Activated CD4-positive, alpha-beta T cell treated with anti-CD3 and anti-CD28 coated beads for 48 hours (primary cell): ENCODE measurements around the gene INSIG1.
A peak's percentile ranks its signal among the peaks of the same experiment; 100 is the strongest.

Source experiments
- DNase-seq: peaks from one replicate; pipeline ENCODE4 v3.0.0-alpha.2; 2020

INSIG1 gene

DNA sequence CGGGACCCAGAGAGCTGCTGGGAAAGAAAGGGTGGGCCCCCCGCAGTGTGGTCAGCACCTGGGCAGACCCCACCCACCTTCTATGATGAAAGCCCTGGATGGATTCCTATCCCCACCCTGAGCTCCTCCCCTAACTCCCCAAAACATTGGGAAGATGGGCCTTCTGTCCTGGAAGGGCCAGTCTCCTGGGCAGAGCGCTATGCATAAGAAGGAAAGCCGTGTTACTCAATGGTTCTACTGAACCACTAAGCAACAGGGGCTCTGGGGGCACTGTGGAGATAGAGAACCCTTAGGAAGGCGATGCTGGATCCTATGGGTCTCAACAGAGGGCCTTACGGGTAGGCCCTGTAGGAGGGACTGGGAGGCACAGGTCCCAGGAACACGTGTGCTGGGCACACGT lies 30.7 kb upstream of the INSIG1 start:
- DNase-seq = no peak

DNA sequence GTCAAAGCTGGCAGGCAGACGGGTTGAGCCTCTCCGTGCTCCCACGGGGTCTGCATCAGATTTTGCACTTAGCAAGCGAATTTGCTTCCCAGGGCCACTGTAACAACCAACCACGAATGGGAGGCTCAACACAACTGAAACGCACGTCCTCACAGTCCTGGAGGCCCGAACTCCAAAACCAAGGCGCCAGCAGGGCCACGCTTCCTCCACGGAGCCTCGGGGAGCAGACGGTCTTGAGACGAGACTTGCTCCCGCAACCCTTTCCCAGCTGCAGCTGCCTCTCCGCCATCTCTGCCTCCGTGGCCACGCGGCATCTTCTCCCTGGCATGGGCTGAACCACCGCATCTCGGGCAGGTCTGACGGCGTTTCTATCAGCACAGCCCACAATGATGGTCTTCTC lies 30.2 kb upstream of the INSIG1 start:
- no peak for DNase-seq

DNA sequence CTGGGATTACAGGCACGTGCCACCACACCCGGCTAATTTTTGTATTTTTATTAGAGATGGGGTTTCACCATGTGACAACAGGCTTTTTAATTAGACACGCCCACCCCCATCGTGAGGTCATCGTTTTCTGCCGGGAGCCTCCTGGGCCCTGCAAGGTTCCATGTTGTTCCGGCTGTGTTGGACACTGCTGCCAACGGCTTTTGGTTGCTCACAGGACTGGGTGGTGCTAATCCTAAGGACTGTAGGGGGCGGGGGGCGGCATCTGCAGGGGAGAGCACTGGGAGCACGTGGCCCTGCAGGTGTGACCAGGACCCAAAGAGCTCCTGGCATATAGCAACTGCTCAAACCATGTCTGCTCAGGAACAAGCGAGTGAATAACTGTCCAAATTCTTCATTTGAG lies 29.5 kb upstream of the INSIG1 start:
- DNase-seq = no peak

DNA sequence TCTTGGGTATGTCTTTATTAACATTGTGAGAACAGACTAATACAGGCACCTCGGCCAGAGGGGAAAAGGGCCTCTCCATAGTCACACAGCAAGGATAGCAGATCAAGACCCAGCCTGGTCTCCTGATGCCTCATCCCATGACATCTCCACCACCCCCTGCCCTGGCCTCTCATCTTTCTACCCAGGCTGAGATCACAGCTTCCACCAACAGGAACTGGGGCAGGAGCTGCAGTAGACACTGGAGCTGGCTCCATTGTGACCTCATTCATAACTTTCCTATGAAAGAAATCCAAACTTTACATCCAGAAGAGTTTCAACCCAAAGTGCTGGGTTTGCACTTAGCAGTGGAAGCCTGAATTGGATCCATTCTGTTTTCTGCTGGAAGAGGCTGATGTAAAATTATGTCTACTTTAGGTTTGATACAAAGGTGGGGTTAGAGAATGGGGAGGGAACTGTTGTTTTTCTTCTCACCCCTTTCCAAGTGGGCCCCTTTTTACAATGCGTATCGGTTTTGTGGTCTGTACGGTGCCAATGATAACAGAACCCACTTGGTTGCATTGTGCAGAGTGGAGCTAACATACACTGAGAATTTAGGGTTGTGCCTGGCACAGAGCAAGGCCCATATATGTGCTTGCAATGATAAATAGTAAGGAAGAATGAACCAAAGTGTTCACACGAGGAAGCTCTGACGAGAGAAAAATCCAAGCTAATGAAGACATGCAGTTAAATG lies 28.6 kb upstream of the INSIG1 start:
- DNase-seq = no peak

DNA sequence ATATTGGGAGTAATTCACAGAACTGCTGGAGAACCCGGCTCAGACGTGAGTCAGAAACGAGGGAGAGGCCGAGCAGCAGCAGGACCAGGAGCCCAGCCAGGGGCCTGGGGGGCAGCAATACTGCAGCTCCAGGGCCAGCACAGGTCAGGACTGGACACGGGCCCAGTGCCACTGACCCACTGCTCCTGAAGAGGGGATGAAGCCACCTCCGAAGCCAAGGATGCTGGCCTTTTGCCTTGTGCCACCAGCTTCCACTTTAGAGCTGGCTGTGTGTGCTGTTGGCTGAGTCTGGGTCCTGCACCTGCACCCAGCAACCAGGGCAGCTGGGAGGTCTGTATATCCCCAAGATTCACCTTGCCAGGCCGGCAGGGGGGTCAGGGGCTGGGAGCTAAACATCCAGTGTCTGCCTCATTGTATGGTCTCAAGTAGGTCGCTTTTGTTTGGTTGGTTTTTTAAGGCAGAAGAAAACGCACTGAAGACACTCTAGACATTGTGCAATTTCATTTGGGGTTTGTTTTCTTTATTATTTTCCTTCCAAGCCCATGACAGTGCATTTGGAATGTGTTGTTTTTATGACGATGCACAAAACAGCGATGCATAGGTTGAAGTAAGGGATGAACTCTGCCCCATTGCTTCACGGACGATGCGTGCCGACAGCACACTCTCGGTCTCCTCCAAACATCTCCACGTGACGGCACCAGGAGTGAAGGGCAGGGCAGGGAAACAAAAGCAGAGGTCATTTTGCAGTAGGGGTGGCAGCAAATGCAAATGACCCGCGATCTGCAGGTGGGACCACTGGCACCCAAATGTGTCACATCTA lies 27.7 kb upstream of the INSIG1 start:
- DNase-seq = no peak

DNA sequence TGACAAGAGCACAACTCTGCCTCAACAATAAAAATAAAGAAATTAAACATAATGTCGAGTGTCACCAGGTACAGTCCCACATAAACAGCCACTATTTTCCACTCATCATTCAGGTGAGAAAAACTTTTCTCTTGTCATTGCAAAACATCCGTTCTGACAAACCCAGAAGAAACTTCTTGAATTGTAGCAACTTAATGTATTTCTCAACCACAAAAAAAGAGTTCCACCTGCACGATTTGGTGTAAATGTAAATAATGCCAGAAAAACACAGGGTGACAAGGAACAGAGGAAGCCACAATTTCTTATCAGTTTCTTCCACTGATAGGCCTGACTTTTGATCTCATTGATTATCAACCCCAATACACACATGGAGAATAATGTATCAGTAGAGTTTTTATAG lies 26.8 kb upstream of the INSIG1 start:
- DNase-seq = no peak

DNA sequence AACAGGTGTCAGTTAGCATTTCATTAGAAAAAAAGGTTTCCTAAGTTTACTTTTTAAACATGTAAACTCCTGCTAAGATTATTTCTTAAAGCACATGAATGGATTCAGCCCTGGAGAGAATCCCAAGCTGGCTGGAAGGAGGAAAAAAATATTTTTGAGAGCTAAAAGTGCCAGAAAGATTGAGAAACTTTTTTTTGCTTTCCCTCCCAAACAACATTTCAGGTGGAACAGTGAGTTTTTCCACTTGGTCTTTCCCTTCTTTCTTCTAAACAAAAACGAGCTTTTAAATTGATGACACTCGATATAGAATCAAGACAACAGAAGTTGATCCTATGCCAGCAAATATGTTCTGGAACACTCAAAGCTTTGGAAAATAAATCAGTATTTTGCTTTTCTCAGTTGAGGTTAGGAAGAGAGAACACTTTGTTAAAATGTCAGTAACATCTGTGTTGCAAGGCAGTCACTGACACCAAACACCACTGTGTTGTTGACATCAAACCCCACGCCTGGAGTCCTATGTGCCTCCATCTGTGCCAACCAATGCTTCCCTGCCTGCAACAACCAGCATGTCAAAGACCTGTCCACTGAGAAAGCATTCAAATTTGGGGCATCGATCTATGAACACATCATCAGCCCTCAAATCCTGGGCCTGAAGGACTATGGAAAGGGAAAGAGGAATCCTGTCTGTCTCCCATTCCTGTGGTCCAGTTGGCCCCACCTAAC lies 22.9 kb upstream of the INSIG1 start:
- no peak for DNase-seq

DNA sequence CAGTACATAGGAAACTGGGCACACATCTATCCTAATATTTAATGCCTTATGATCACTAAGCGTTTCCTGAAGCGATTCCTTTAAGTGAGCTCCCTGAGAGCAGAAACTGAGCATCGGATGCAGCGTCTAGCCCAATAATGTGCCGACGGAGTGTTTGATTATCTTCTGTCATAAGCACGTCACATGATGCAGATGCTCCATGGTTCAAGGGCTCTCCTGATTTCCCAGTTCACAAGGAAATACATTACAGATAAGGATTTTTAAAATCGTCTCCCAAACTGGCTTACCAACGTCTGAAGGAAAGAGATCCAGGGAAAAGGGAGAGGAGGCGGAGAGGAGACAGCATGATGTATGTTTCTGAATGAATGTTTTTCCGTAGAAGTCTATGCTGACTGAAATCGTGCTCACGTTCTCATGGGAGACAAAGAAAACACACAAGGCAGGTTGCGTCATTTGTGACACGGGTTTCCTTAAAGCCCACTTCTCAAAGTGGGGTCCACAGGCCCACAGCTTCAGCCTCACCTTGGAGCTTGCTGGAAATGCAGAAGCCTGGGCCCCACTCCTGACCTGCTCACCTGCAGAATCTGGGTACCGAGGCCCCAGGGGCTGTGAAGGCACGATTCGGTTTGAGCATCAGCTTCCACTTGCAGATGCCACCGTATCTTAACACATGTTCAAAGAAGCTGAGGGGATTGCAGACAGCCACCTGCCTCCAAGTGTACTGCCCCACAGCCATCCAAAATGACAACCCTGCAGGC lies 21.5 kb upstream of the INSIG1 start:
- no peak for DNase-seq

DNA sequence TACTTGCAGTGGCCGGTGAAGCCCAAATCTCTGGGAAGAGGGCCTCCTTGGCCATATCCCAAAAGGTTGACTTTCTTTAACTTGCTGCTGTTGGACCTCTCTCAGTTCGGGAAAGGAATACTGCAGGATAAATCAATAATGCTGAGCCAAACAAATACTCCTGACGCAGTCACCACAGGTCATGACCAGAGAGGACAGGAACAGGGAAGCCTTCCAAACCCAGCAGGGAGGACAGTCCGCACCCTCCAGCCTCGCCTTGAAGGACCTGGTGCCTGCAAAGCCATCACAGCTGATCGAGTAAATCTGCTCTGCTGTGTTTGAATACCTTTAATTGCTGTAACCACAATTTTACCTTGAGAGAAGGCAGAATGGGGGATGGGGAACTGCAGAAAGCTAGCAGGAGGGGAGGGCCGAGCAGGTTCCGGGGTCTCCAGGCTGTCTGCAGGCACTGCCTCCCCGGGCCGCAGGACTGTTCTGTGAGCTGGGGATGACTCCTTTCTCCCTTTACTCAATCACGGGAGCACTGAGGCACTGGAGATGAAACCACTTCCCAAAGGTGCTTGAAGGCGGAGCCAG lies 20.8 kb upstream of the INSIG1 start:
- DNase-seq = no peak

DNA sequence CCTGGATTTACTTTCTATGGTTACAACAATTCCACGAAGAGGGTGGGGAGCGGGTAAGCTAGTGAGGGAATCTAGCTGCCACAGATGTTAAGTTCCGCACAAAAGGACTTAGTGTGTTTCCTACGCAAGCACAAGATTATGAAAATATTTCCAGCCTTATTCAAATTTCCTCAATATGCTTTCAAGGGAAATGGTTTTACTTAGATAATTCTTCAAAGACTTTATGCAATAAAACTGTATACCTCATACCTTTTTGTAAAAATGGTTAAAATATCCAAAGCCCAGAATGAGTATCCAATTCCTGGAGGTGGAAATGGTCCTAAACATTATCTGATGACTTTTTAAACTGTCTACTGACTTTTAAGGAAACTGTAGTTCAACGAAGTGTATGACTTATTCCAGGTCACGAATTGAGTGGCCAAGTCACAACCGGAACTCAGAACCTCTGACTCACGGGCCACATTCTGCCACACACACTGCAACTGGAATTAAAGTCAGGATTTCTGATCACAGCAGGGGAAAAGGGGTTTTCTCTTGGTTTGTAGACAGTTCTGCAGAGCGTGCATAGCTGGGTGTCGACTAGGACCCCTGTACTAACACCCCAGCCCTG lies 20.2 kb upstream of the INSIG1 start:
- DNase-seq = peak; percentile 48

DNA sequence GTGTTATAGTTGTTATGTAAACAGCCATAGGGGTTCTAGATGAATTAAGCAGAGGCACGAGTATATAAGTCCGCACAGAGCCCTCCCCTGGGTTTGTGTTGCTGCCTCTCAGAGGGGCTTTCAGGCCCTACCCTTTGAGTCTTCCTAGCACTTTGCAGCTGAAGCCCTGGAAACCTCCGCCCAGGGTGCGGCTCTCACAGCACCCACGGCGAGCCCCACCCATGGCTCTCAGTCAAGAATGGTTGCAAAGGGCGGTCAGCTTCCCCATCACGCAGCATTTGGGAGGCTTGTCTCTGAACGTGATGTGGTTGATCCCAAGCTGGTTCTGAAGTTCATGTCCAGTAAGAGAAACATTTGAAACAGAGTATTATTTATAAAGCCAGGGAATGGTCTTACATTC lies 18.8 kb upstream of the INSIG1 start:
- DNase-seq = no peak

DNA sequence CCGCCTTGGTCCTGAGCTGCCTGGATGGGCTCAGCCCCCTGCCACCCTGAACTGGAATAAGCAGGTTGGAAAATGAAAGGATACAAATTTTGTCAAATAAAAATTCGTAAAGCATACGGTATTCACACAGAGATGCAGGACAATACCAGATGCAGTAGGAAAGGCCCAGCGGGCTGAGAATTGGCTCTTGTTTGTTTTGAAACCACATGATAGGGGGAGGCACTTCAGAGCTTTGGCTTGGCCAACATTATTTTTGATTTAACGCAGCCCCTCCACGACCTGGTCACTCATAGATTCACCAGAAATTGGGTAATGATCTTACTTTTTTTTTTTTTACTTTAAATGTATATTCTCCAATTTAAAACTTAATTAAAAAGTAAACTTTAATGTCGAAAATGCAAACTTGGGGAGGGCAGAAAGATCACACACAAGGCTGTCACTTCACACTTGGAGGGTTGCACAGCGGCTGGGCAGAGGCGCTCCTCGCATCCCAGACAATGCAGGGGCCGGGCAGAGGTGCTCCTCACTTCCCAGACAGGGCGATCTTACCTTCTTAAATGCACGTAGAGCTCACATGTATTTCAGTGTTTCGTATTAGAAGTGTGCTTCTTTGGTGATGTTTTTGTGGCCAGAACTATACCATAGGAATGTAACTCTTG lies 17.8 kb upstream of the INSIG1 start:
- DNase-seq = no peak

DNA sequence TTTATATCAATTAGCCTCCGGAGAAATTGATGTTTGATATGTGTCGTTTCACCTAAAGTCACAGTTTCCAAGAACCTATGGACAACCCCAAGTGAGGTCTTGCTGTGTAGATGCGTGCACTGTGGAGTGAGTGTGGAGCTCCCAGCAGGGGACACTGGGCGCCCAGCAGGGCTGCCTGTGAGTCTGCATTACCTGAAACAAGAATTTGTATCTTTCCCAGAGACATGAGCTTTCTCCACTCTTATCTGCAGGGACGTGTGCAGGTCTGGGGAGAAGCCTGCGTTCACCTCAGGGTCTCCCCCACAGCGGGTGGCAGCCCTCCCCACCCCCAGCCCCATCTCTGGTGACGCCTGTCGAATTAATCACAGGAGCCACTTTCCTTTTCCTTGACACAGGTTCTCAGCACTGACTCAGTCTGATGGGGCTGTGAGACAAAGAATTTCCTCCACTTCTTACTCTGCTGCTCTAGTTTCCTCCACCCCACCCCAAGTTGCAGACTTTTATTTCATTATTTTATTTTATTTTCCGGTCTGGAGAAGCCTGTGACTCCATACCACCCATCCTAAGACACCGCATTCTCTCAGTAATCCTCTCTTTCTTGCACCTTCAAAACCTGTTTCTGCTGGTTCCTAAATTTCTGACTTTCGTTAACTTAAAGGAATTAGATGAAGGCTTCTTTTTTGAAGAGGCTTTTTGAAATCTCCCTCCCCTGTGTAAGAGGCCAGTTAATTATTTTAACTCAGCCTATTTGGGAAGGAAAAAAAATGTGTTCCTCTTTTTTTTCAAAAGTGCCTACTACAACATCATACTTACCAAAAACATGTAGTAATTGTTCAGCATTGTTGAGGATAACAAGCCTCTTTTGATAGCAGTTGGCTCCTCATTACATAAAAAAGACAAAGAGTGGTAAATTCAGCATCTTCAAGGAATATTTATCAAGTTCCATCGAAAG lies 17.0 kb upstream of the INSIG1 start:
- DNase-seq = peak; percentile 53

DNA sequence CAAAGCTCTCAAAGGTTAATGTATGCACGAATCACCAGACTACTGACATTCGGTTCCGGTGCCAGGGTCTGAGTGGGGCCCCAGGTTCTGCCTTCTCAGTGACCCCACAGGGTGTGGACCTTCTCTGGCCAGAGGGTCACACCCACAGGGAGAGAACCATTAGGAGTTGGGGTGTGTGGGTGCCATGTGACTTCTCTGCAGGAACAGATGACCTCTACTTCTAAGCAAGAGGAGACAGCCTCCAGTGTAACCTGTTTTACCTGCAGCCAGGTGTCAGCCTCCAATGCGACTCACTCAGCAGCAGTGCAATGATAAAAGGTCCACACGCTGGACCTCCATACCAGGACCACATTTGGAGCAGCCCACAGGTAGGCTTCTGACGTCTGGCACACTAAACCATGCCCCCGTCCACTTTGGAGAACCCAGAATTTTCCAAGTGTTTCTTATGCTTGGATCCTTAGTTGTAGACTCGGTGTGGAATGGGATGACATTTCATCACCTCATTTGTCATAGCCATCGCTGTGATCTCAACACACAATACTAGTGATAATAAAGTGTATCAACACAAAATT lies 16.2 kb upstream of the INSIG1 start:
- no peak for DNase-seq

DNA sequence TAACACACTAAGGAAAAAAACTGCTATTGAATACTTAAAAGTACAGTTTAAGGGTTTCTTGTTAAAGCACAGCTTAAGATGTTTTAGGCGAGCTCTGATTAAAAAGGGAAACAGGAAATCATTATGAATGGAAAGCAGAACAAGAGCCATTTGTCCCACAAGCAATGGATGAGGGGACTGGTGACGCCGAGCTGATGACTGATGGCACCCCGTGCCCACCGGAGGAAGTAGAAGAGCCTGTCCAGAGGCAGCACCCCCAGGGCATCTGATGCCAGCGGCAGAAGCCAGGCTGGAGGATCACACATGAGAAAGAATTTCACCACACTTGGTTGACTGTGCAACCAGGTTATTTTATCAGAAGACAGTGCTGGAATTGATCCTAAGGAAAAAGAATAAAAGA lies 15.0 kb upstream of the INSIG1 start:
- no peak for DNase-seq

DNA sequence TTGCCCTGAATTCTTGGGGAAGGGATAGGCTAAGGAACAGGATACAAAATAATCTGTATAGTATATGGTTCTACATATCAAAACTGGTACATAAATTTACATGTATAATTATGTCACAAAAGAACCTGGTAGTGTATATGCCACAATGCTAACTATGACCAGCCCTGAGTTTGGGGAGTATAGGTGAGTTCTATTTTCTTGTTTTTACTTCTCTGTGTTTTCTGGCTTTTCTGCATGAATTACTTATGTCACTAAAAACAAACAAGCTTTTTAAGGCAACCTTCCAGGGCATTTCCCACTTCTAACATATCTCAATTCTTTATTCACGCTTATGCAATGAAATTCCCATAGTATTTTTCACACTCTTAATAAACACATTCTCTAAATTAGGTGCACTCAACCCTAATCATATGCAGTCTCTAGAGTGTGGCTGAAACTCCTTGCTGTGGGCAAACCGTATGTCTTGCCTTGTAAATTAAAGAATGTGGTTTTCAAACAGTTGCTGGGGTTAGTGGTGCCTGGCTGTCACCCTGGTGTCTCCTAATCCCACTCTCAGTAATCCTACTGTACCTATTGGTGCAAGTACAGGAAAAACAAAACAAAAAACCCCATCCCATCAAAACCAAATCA lies 14.0 kb upstream of the INSIG1 start:
- DNase-seq = no peak

DNA sequence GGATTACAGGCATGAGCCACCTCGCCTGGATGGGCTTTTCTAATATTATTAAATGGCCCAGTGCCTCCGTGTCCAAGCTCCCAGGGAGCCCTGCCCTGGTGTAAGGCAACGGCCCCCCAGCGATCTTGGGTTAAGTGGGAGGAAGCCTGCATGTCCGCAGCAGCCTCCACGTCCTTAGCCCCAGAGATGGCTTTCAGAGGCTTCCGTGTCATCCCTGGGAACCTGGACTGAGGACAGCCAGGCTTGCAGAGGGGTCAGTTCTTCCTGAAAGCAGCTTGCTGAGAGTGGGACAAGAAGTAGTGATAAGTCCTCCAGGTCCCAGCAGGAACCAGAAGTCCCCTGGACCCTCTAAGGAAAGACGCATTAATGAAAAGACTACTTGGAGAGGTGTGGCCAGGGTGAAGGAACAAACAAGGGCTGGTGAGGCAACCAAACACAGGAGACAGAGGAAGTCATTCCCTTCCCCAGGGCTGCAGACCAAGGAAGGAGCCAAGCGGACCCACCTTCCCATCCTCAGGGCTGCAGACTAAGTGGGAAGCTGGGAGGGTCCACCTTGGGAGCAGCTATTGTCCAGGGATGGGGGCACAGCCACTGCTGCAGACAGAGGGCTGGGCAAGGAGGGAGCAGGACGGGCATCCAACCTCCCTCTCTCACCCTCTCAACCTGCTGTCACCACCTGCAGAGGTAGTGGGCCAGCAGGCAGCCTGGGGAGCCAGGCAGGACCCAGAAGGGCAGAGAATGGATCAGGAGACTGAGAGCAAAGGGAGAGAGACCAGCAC lies 13.0 kb upstream of the INSIG1 start:
- no peak for DNase-seq

DNA sequence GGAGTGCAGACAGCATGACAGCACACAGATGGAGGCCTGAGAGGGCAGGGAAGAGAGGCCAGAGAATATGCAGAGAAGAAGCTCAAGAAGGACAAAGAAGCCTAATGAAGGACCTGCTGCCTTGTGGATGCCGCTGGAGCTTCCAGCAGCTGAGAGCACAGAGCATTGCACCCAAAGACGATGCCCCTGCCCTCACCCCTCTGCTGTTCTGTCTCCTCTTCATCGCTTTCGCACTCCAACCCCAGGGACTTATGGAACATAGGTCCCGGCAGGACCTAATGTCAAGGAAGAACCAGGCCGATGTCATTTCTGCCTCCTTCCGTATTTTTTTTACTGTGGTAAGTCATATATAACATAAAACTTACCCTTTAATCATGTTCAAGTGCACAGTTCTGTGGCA lies 12.3 kb upstream of the INSIG1 start:
- DNase-seq = no peak

DNA sequence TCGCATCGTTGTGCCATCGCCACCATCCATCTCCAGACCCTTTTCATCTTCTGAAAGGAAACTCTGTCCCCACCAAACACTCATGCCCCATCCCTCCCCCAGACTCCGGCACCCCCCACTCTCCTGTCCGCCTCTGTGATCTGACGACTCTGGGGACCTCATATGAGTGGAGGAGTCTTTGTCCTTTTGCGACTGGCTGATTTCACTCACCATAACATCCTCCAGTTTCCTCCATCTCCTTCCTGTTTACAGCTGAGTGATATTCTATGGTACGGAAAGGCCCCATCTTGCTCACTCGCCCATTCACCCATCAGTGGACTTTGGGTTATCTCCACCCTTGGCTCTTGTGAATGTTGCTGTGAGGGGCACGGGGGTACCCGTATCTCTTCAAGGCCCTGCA lies 11.8 kb upstream of the INSIG1 start:
- DNase-seq = no peak
